Subcutaneous abdominal adipose tissue (tissue), 5 donors: Measurements from ENCODE around the gene ACTL9.

Experiments used
- H3K27ac ChIP-seq: one replicate; pipeline ENCODE4 v1.7.0; 2013; ENCODE audit warnings: low read depth, mild to moderate bottlenecking, inconsistent platforms, low read length, moderate library complexity
- H3K27me3 ChIP-seq, 5 donors: one replicate each; pipeline ENCODE4 v1.7.0; 2013; ENCODE audit warnings: low read length in 5 of 5, inconsistent platforms in 1 of 5; ENCODE audit not compliant: control insufficient read depth in 5 of 5, insufficient read depth in 4 of 5
- H3K36me3 ChIP-seq, 5 donors: one replicate each; pipeline ENCODE4 v1.7.0; 2013; ENCODE audit warnings: low read length in 5 of 5; ENCODE audit not compliant: control insufficient read depth in 5 of 5, insufficient read depth in 5 of 5
- H3K4me1 ChIP-seq, 5 donors: one replicate each; pipeline ENCODE4 v1.7.0; 2013; ENCODE audit warnings: low read length in 5 of 5, mild to moderate bottlenecking in 3 of 5, moderate library complexity in 1 of 5; ENCODE audit not compliant: control insufficient read depth in 5 of 5, insufficient read depth in 5 of 5
- H3K4me3 ChIP-seq, 5 donors: one replicate each; pipeline ENCODE4 v1.7.0; 2013; ENCODE audit warnings: low read length in 5 of 5, low read depth in 1 of 5
- H3K9ac ChIP-seq, 5 donors: one replicate each; pipeline ENCODE4 v1.7.0; 2013; ENCODE audit warnings: low read length in 5 of 5, mild to moderate bottlenecking in 4 of 5, moderate library complexity in 3 of 5
- H3K9me3 ChIP-seq, 5 donors: one replicate each; pipeline ENCODE4 v1.7.0; 2013; ENCODE audit warnings: low read length in 5 of 5; ENCODE audit not compliant: control insufficient read depth in 5 of 5
- donor health status: healthy.
- donor health status: healthy.
- donor health status: healthy.
- donor health status: healthy.
- donor health status: healthy.

The ACTL9 gene

DNA sequence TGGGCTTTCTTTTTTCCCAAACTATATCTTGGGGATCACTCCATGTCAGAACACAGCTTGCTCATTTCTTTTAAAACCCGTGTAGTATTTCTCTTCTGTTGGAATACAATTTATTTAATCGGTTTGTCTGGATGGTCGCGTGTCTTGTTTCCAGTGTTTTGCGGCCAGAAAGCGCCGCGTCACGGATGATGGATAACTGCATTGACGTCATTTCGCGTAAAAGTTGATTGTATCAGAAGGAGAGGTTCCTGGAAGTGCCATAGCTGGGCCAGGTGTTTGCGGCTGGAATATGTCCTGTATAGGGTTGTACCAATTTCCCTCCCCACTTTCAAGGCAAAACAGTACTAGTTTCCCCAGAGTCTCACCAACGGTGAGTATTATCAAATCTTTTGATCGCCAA, 9.7 kb downstream of the ACTL9 start:
- peaks cover 0 to 5% (median 0%) of the 10 kb centered on the region in 5 donors for H3K27me3 ChIP-seq
- no peak overlapping the region for H3K9ac ChIP-seq
- no peak overlapping the region for H3K27ac ChIP-seq
- no peaks in the 10 kb centered on the region for H3K9me3 ChIP-seq
- H3K4me1 ChIP-seq: no peaks in the 10 kb centered on the region
- H3K36me3 ChIP-seq: no peaks in the 10 kb centered on the region
- H3K4me3 ChIP-seq: no peak overlapping the region

GRCh38 chr19:8686549-8686948, 12.0 kb downstream of the ACTL9 start:
- no peaks in the 10 kb centered on the region for H3K36me3 ChIP-seq
- no peak overlapping the region for H3K4me3 ChIP-seq
- no peak overlapping the region for H3K27ac ChIP-seq
- H3K9ac ChIP-seq: no peak overlapping the region
- H3K27me3 ChIP-seq: peaks cover 0 to 3% (median 2%) of the 10 kb centered on the region in 5 donors
- no peaks in the 10 kb centered on the region for H3K4me1 ChIP-seq
- peaks cover 0 to 3% (median 0%) of the 10 kb centered on the region in 5 donors for H3K9me3 ChIP-seq

DNA sequence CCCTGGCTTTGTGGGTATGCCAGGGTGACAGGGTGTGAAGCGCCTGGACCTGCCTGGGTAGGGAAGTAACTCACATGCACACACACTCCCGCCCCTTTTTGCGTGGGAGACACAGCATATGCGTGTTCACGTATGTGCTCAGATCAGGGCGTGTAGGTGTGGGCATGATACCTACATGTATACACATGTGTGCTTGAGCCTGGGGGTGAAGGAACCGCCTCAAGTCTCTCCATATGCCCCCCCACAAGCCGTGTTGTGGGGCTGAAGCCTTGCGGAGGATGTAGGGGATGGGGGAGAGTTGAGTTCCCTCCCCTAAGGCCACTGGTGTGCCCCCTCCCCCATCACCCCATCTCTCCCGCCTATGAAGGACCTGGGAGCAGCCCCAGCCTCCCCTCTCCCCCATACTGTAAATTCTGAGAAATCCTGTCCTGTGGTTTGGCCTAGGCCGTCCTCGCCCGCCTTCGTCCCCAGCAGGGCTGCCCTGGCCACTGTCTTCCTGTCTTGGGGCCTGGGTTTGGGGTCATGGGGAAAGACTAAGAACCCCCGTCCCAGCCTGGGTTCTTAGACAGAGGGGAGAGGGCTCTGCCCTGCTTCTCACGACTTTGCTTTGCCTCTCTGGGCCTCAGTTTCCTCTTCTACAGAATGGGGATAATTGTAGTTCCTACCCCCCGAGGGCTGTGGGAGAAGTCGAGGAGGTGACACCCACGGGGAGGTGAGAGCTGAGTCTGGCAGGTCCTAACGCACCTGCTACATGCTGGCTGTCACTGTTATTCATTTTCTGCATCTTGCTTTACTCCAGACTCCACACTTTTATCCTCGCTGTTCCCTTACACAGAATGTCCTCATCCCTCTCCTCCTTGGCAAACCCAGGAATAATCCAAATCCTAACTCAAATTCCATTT, 14.3 kb downstream of the ACTL9 start:
- Histone ChIP-seq H3K4me3 (no peak overlapping the region), H3K36me3 (no peaks in the 10 kb centered on the region), H3K27me3 (peaks cover 0 to 3% (median 2%) of the 10 kb centered on the region in 5 donors), H3K9me3 (peaks cover 0 to 12% (median 6%) of the 10 kb centered on the region in 5 donors), H3K27ac (no peak overlapping the region), H3K4me1 (no peaks in the 10 kb centered on the region), H3K9ac (no peak overlapping the region)

- Histone ChIP-seq H3K9ac (no peak overlapping the region), H3K27me3 (peaks cover 0 to 3% (median 2%) of the 10 kb centered on the region in 5 donors), H3K9me3 (peaks cover 0 to 12% (median 6%) of the 10 kb centered on the region in 5 donors), H3K4me1 (no peaks in the 10 kb centered on the region), H3K27ac (no peak overlapping the region), H3K4me3 (no peak overlapping the region), H3K36me3 (no peaks in the 10 kb centered on the region)
Observed at GRCh38 chr19:8682931-8683330, 15.7 kb downstream of the ACTL9 start.

DNA sequence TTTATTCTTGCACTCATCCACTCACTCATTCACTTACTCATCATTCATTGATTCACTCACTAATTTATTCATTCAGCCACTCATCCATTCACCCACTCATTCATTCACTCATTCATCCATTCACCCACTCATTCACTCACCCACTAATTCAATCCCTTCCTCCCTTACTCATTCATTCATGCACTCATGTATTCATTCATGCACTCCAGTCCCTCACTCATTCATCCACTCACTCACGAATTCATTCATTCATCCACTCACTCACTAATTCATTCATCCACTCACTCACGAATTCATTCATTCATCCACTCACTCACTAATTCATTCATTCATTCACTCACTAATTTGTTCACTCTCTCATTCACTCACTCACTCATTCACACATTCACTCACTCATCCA, 16.1 kb downstream of the ACTL9 start:
- Histone ChIP-seq H3K4me1 (no peaks in the 10 kb centered on the region), H3K27me3 (peaks cover 0 to 3% (median 2%) of the 10 kb centered on the region in 5 donors), H3K4me3 (no peak overlapping the region), H3K27ac (no peak overlapping the region), H3K9me3 (peaks cover 0 to 12% (median 6%) of the 10 kb centered on the region in 5 donors), H3K36me3 (no peaks in the 10 kb centered on the region), H3K9ac (no peak overlapping the region)

- Histone ChIP-seq H3K27ac (no peak overlapping the region), H3K36me3 (no peaks in the 10 kb centered on the region), H3K9ac (no peak overlapping the region), H3K9me3 (peaks cover 0 to 12% (median 6%) of the 10 kb centered on the region in 5 donors), H3K4me1 (no peaks in the 10 kb centered on the region), H3K4me3 (no peak overlapping the region), H3K27me3 (peaks cover 0 to 5% (median 3%) of the 10 kb centered on the region in 5 donors)
Observed at GRCh38 chr19:8681345-8682029, 17.1 kb downstream of the ACTL9 start.

DNA sequence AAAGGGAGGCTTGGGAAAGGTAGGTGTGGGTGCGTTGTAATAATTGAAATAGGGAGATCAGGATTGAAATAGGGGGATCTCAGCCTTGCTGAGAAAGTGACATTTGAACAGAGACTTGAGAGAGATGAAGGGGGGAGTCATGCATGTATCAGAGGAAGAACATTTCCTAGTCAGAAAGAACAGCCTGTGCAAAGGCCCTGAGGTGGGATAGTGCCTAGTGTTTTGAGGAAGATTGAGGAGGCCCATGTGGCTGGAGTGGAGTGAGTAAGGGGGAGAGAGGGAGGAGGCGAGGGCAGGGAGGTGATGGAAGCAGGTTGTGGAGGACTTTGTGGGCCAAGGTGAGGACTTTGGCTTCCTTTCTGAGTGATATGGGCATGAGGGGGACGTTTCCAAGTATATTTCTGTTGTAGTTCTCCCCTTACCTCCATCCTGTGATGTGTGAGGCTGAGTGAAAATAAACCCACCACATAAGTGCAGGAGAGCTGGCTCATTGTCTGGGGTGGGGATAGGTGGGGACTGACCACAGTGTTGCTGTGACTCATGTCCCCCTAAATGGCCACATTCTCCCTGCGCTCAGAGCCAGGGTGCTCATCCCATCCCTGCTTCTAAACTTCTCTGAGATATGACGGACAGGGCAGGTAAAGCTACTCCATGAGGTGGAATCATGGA, 17.8 kb downstream of the ACTL9 start:
- H3K27ac ChIP-seq: no peak overlapping the region
- H3K4me1 ChIP-seq: no peaks in the 10 kb centered on the region
- H3K9ac ChIP-seq: no peak overlapping the region
- peaks cover 0 to 5% (median 3%) of the 10 kb centered on the region in 5 donors for H3K27me3 ChIP-seq
- H3K36me3 ChIP-seq: no peaks in the 10 kb centered on the region
- H3K9me3 ChIP-seq: peaks cover 0 to 12% (median 6%) of the 10 kb centered on the region in 5 donors
- H3K4me3 ChIP-seq: no peak overlapping the region

GRCh38 chr19:8678244-8678807, 20.3 kb downstream of the ACTL9 start:
- Histone ChIP-seq H3K36me3 (no peaks in the 10 kb centered on the region), H3K9me3 (peaks cover 0 to 12% (median 6%) of the 10 kb centered on the region in 5 donors), H3K27ac (no peak overlapping the region), H3K9ac (no peak overlapping the region), H3K27me3 (peaks cover 0 to 3% (median 0%) of the 10 kb centered on the region in 5 donors), H3K4me1 (no peaks in the 10 kb centered on the region), H3K4me3 (no peak overlapping the region)

DNA sequence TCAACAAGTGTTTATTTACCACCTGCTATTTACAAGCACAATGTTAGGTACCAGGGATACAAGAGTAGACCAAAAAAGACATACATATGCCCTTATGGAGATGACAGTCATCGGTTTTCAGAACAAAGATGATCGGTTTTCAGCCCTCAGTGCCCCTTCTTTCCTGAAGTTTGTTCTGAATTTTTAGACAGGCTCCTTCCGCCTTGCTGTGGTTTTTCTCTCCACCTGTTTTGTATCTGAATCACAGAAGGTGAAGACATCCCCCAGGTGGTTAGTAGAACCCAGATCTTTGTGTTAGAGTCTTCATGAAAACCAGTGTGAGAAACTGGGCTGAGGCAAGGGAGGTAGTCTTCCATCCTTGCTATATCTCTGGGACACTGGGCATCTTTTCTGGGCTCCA, 23.5 kb downstream of the ACTL9 start:
- Histone ChIP-seq H3K36me3 (no peaks in the 10 kb centered on the region), H3K9me3 (peaks cover 0 to 2% (median 0%) of the 10 kb centered on the region in 5 donors), H3K27me3 (peaks cover 0 to 4% (median 0%) of the 10 kb centered on the region in 5 donors), H3K27ac (no peak overlapping the region), H3K4me1 (peaks cover 0 to 3% (median 0%) of the 10 kb centered on the region in 5 donors), H3K9ac (no peak overlapping the region), H3K4me3 (no peak overlapping the region)
